ENCODE data around the gene MVB12B.

MVB12B gene

DNA sequence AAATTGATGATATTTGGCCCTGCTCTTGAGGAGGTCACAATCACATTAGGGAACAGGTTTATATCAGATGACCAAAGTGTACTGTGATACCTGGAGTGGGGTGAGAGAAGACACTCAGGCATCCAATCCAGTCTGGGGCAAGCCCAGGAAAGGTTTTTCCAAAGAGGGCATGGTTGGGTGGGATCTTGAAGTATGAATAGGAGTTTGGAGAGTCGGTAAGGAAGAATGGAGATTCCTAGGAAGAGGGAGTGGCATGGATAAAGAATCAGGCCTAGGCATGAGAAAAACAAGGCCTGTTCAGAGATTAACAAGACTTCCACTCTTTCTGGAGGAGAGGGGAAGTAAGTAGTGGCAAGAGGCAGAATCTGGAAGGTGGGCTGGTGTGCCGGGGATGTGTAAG, 91.1 kb downstream of the MVB12B start:
- WGBS, 2 experiments: 77 to 81% methylated on average over 2 of the region's 2 CpGs
- Histone ChIP-seq H3K4me1 (ENCODE audit: control insufficient read depth, insufficient read depth, low read length) (peaks cover 18% of the 10 kb centered on the region), H3K27me3 (ENCODE audit: control insufficient read depth, insufficient read depth, low read length, poor library complexity, severe bottlenecking) (no peaks in the 10 kb centered on the region), H3K9me3 (ENCODE audit: control insufficient read depth, low read length) (no peaks in the 10 kb centered on the region), H3K27ac (ENCODE audit: insufficient read depth, low read depth, low read length, poor library complexity, severe bottlenecking) (no peak overlapping the region), H3K36me3 (ENCODE audit: control insufficient read depth, insufficient read depth, low read length) (no peaks in the 10 kb centered on the region), H3K4me3 (ENCODE audit: insufficient read depth, low read depth, low read length) (no peak overlapping the region)

DNA sequence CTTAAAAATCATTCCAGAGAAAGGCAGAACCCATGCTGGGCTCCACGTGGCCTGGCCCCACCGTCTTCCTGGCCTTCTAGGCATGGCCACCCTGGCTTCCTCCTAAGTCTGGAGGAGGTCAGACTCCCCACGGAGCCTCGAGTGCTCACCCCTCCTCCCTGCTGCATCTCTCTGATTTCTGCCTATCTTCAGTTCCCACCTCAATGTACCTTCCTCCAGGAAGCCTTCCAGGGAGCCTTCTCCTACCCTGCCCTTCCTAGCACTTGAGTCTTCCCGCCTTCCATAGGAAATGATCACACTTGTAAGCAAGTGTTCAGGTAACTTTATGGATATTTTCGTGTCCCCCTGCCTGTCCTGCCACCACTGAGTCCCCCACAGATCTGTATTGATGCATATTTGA, 92.0 kb downstream of the MVB12B start:
- no peaks in the 10 kb centered on the region for H3K27me3 ChIP-seq (ENCODE audit: control insufficient read depth, insufficient read depth, low read length, poor library complexity, severe bottlenecking)
- H3K4me3 ChIP-seq (ENCODE audit: insufficient read depth, low read depth, low read length): no peak overlapping the region
- H3K9me3 ChIP-seq (ENCODE audit: control insufficient read depth, low read length): no peaks in the 10 kb centered on the region
- no peak overlapping the region for H3K27ac ChIP-seq (ENCODE audit: insufficient read depth, low read depth, low read length, poor library complexity, severe bottlenecking)
- no peaks in the 10 kb centered on the region for H3K36me3 ChIP-seq (ENCODE audit: control insufficient read depth, insufficient read depth, low read length)
- peaks cover 27% of the 10 kb centered on the region for H3K4me1 ChIP-seq (ENCODE audit: control insufficient read depth, insufficient read depth, low read length)
- whole genome bisulfite sequencing, 2 experiments: 90 to 91% methylated on average over 6 of the region's 6 CpGs

DNA sequence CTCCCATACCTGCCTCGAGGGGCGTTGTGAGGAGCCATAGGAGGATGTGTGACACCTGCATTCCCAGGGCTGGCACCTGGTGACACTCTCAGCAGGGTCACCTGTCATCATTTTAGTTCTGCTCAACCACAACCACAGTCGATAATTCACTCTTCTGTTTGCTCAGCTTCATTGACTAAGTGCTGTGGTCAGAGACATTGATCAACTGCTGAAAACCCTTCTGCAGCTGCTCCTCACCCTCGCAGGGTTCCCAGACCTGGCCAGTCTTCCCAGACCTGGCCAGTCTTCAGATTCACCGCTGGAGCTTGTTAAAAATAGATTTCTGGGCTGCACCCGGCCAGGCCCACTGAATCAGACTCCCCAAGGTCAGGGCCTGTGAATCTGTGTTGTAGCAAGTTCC, 92.8 kb downstream of the MVB12B start:
- WGBS, 2 experiments: 79% methylated on average over 6 of the region's 6 CpGs
- Histone ChIP-seq H3K4me3 (ENCODE audit: insufficient read depth, low read depth, low read length) (no peak overlapping the region), H3K27ac (ENCODE audit: insufficient read depth, low read depth, low read length, poor library complexity, severe bottlenecking) (no peak overlapping the region), H3K9me3 (ENCODE audit: control insufficient read depth, low read length) (no peaks in the 10 kb centered on the region), H3K4me1 (ENCODE audit: control insufficient read depth, insufficient read depth, low read length) (peaks cover 27% of the 10 kb centered on the region), H3K36me3 (ENCODE audit: control insufficient read depth, insufficient read depth, low read length) (no peaks in the 10 kb centered on the region), H3K27me3 (ENCODE audit: control insufficient read depth, insufficient read depth, low read length, poor library complexity, severe bottlenecking) (no peaks in the 10 kb centered on the region)

DNA sequence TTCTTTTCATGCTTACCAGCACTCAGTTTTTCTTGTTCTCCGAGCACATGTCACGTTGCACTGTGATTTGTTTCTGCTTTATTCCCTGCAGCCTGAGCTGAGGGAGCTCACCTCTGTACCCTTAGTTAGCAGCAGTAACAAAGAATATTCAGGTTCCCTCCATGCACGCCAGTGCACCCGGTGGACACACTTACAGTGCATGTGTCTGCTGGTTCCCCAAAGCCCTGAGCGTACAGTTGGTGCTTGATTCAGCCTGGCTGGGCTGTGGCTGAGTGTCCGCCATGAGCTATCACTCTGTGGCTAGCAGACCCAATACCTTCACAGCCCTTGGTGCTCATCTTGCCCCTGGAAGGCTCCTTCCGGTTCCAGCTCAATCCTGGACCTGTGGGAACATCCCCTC, 93.5 kb downstream of the MVB12B start:
- Histone ChIP-seq H3K4me1 (ENCODE audit: control insufficient read depth, insufficient read depth, low read length) (peaks cover 27% of the 10 kb centered on the region), H3K9me3 (ENCODE audit: control insufficient read depth, low read length) (no peaks in the 10 kb centered on the region), H3K36me3 (ENCODE audit: control insufficient read depth, insufficient read depth, low read length) (no peaks in the 10 kb centered on the region), H3K4me3 (ENCODE audit: insufficient read depth, low read depth, low read length) (no peak overlapping the region), H3K27ac (ENCODE audit: insufficient read depth, low read depth, low read length, poor library complexity, severe bottlenecking) (no peak overlapping the region), H3K27me3 (ENCODE audit: control insufficient read depth, insufficient read depth, low read length, poor library complexity, severe bottlenecking) (no peaks in the 10 kb centered on the region)
- WGBS, 2 experiments: 78 to 82% methylated on average over 7 of the region's 7 CpGs

DNA sequence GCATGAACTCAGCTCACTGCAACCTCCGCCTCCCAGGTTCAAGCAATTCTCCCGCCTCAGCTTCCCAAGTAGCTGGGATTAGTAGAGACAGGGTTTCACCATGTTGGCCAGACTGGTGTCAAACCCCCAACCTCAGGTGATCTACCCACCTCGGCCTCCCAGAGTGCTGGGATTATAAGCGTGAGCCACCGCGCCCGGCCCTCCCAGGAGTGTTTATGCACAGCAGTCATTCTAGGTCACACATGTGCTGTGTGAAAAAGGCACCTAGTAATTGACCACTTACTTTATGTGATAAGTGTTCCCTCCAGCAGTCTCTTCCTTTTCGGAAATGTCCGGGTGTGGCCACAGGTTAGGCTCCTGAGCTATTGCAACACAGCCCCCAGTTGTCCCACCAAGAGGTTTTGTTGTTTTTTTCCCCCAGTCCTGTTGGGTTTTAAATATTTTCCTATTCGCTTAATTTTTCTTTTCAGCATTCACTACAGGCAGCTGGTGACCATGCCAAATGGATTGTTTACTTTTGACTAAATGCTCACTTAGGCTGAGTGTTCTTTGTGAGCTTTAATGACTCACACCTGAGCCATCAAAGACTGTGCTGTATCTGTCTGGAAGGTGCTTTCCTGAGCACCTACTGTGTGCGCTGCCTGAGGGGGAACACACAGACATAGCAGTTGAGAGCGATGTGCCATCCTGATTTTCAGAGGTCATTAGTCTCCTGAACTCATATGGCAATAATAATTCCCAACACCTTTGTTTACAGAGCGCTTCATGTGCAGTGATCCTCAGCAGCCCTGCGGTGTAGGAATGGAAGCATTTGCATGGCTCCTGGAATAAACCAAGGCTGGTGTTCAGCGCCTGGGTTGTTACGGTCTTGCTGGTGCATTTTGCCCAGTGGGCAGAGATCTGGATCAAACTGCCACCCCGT, 94.3 kb downstream of the MVB12B start:
- Histone ChIP-seq H3K4me1 (ENCODE audit: control insufficient read depth, insufficient read depth, low read length) (peaks cover 27% of the 10 kb centered on the region), H3K27ac (ENCODE audit: insufficient read depth, low read depth, low read length, poor library complexity, severe bottlenecking) (no peak overlapping the region), H3K27me3 (ENCODE audit: control insufficient read depth, insufficient read depth, low read length, poor library complexity, severe bottlenecking) (no peaks in the 10 kb centered on the region), H3K4me3 (ENCODE audit: insufficient read depth, low read depth, low read length) (no peak overlapping the region), H3K36me3 (ENCODE audit: control insufficient read depth, insufficient read depth, low read length) (no peaks in the 10 kb centered on the region), H3K9me3 (ENCODE audit: control insufficient read depth, low read length) (no peaks in the 10 kb centered on the region)
- WGBS, 2 experiments: 92% methylated on average over 17 of the region's 17 CpGs

DNA sequence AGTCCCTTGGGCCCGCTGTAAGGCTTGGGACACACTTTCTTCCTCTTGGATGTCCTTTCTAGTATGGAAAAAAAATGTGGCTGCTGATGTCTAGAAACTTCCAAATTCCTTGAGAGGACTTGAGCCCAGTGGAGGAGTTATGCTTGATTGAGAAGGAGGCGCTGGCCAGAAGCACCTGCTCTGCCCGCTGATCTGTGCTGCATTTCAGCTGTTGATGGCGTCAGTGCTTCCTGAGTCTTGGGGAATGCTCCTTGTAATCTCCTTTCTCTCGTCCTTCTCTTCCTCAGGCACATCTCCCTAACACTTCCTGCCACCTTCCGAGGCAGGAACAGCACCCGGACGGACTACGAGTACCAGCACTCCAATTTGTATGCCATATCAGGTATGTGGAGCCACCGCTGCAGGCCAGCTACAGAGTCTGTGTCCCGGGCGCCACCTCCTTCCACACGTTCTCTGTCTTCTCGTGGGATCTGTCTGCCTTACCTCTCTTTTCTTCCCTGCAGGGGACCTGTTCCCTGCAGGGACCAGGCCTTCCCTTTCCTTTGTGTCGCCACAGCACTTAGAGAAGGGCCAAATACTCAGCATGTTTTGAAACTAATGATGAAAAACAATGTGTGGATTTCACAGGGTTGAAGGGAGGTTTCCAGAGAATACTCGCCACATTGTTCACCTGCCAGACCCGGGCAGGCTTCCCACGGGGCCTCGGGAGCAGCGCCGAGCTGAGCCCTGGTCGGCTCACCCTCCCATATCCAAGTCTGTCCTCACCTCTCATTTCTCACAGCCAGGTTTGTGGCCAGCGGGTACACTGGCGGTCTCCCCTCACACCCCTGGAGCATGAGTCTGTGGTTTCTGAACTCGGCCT, 95.2 kb downstream of the MVB12B start:
- no peaks in the 10 kb centered on the region for H3K27me3 ChIP-seq (ENCODE audit: control insufficient read depth, insufficient read depth, low read length, poor library complexity, severe bottlenecking)
- H3K4me1 ChIP-seq (ENCODE audit: control insufficient read depth, insufficient read depth, low read length): peaks cover 27% of the 10 kb centered on the region
- no peak overlapping the region for H3K27ac ChIP-seq (ENCODE audit: insufficient read depth, low read depth, low read length, poor library complexity, severe bottlenecking)
- H3K4me3 ChIP-seq (ENCODE audit: insufficient read depth, low read depth, low read length): no peak overlapping the region
- H3K36me3 ChIP-seq (ENCODE audit: control insufficient read depth, insufficient read depth, low read length): no peaks in the 10 kb centered on the region
- 54 to 55% methylated on average over 24 to 25 of the region's 25 CpGs for WGBS, 2 experiments
- no peaks in the 10 kb centered on the region for H3K9me3 ChIP-seq (ENCODE audit: control insufficient read depth, low read length)

DNA sequence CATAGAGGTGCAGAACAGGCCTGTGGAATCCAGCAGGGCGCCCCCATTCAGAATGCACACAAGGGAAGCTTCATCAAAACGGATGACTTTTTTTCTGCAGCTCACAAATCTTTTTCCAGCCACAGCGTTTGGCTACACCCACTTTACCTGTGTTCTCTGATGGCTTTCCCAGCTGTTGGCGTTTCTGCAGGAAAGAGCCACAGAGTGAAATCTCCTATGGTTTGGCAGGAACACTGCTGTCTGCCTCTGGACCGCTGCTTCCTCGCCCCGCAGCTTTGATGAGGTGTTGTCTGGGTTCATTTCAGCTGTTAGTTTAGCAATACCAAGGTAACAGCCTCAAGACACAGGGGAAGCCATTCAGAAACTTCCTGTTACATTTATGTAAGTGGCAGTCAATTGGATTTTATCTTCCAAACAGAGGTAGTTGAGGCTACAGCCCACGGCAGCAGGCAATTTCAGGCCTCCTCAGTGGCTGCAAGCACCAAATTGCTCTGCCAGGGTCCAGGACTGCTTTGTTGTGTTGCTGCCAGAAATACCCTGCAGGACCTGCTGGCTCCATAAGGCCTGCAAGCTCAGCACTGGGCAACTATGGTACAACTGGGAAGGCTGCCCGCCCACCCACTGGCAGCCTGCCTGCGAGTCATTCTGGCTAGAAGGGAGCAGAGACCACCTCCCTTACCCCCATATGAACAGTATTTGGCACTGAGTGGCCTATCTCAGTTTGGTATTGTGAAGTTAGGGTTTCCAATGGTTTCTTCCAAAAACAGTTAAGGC, 96.7 kb downstream of the MVB12B start:
- Histone ChIP-seq H3K27me3 (ENCODE audit: control insufficient read depth, insufficient read depth, low read length, poor library complexity, severe bottlenecking) (no peaks in the 10 kb centered on the region), H3K27ac (ENCODE audit: insufficient read depth, low read depth, low read length, poor library complexity, severe bottlenecking) (no peak overlapping the region)

DNA sequence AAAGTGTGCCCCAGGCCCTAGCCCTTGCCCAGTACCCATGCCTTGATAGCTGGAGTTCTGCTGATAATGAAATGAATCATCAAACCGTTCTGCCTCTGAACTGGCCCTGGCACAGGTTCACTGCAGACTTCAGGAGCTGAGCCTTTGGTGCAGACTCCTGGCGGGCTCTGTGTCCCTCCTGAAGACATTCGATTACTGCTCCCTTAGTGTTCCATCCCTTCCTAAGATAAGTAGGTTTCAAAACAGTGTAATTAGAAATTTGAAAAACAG, 97.2 kb downstream of the MVB12B start:
- H3K4me3 ChIP-seq (ENCODE audit: insufficient read depth, low read depth, low read length): no peak overlapping the region
- no peaks in the 10 kb centered on the region for H3K27me3 ChIP-seq (ENCODE audit: control insufficient read depth, insufficient read depth, low read length, poor library complexity, severe bottlenecking)
- no peaks in the 10 kb centered on the region for H3K36me3 ChIP-seq (ENCODE audit: control insufficient read depth, insufficient read depth, low read length)
- peaks cover 28% of the 10 kb centered on the region for H3K4me1 ChIP-seq (ENCODE audit: control insufficient read depth, insufficient read depth, low read length)
- no peaks in the 10 kb centered on the region for H3K9me3 ChIP-seq (ENCODE audit: control insufficient read depth, low read length)
- WGBS, 2 experiments: 96 to 98% methylated on average over 3 of the region's 3 CpGs
- no peak overlapping the region for H3K27ac ChIP-seq (ENCODE audit: insufficient read depth, low read depth, low read length, poor library complexity, severe bottlenecking)

More for the DNA sequence above, 96.7 kb downstream of the MVB12B start:
- Histone ChIP-seq H3K9me3 (ENCODE audit: control insufficient read depth, low read length) (no peaks in the 10 kb centered on the region), H3K4me3 (ENCODE audit: insufficient read depth, low read depth, low read length) (no peak overlapping the region), H3K4me1 (ENCODE audit: control insufficient read depth, insufficient read depth, low read length) (peaks cover 28% of the 10 kb centered on the region), H3K36me3 (ENCODE audit: control insufficient read depth, insufficient read depth, low read length) (no peaks in the 10 kb centered on the region)
- 86 to 88% methylated on average over 10 of the region's 10 CpGs for WGBS, 2 experiments

DNA sequence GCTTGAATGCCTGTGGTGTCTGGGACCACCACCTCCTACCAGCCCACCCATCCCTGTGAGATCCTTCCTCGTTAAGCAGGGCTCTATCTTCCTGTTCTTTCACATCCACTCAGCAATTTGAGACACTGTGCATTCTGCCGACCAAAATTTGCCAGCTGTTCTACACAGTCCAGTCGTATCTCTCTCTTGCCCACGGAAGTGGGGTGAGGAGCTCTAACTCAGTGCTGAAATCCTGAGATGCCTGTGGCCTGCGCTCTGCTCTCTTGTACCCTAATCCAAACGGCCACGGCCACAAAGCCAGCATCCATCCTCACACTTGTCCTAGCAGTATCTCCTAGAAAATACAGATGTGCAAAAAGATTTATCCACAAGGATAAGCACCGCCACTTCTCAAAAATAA, 97.9 kb downstream of the MVB12B start:
- Histone ChIP-seq H3K4me1 (ENCODE audit: control insufficient read depth, insufficient read depth, low read length) (peaks cover 28% of the 10 kb centered on the region), H3K36me3 (ENCODE audit: control insufficient read depth, insufficient read depth, low read length) (no peaks in the 10 kb centered on the region), H3K27ac (ENCODE audit: insufficient read depth, low read depth, low read length, poor library complexity, severe bottlenecking) (no peak overlapping the region), H3K9me3 (ENCODE audit: control insufficient read depth, low read length) (no peaks in the 10 kb centered on the region), H3K27me3 (ENCODE audit: control insufficient read depth, insufficient read depth, low read length, poor library complexity, severe bottlenecking) (no peaks in the 10 kb centered on the region), H3K4me3 (ENCODE audit: insufficient read depth, low read depth, low read length) (no peak overlapping the region)
- 78 to 83% methylated on average over 7 to 8 of the region's 8 CpGs for WGBS, 2 experiments
